ENCODE results near the gene AK1. TPM values are rescaled to one million over a fixed set of nuclear protein-coding genes. Genes with fewer than 3 reads are reported as not detected.

AK1 gene
- total RNA-seq, 5 donors from 2014 or later (not counting 1 experiment from before 2014, with no cell fraction given) = 40.5 to 54.9 (median 50.4) TPM

GRCh38 chr9:127867356-127868277, 9.9 kb downstream of the AK1 start:
- Mint-ChIP-seq H3K4me1 (peaks cover 24 to 27% (median 26%) of the 10 kb centered on the region in 3 donors), H3K36me3 (no peaks in the 10 kb centered on the region), H3K27me3 (no peaks in the 10 kb centered on the region), H3K27ac (no peak overlapping the region), H3K4me3 (no peak overlapping the region), H3K9me3 (no peaks in the 10 kb centered on the region)
- peaks cover 3 to 35% of the 10 kb centered on the region in 2 experiments for H3K4me1 ChIP-seq (ENCODE audit: control insufficient read depth in 1 of 2, extremely low read depth in 1 of 2, insufficient read depth in 2 of 2, low read length in 2 of 2)
- ChIA-PET CTCF (interaction anchor here in 1 of 2 donors (0.6 kb wide), 1 partner anchor 515 kb away, joined by 5 read pairs; no protein-coding TSS in a partner anchor), POLR2A (interaction anchor here in 1 of 2 donors (0.7 kb wide), 2 partner anchors 13 to 98 kb away, joined by 7 to 11 read pairs; partner anchors contain the start of gene ENG)
- no peaks in the 10 kb centered on the region for H3K9me3 ChIP-seq
- 92% methylated on average over 27 of the region's 30 CpGs for WGBS (ENCODE audit: insufficient coverage)
- no peak for ATAC-seq (replicated peaks in 1 of 4)
- H3K27me3 ChIP-seq (replicated peaks in 1 of 2; ENCODE audit: control insufficient read depth in 2 of 2, extremely low read depth in 1 of 2, insufficient read depth in 2 of 2, low read length in 1 of 2) = no peaks in the 10 kb centered on the region
- DNase-seq = no peak
- H3K4me3 ChIP-seq (ENCODE audit: control insufficient read depth in 1 of 2, extremely low read depth in 1 of 2, low read length in 1 of 2) = no peak overlapping the region
- no peaks in the 10 kb centered on the region for H3K36me3 ChIP-seq (ENCODE audit: control insufficient read depth in 2 of 2, extremely low read depth in 1 of 2, insufficient read depth in 1 of 2, low read length in 1 of 2)
- no peak overlapping the region for H3K27ac ChIP-seq (ENCODE audit: low read length)

DNA sequence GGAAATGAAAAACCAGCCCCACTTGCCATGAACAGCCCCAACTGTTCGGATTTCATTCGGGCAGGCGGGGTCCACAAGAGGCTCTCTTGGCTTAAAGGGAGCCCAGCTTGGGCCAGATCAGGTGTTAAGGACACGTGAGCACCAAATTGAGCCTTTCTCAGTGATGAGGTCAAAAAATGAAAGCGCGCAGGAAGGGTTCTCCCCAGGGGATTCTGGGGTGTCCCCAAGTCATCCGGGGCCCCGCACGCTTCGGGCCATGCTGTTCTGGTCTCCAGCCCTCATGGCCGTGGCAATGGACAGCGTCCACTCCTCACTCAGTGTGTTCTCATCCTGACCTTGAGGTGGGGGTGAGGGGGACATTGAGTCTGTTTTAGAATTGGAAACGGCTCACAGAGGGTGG, 10.9 kb downstream of the AK1 start:
- peak overlapping the region; percentile 24 to 36 for H3K27ac Mint-ChIP-seq
- peaks cover 13 to 46% of the 10 kb centered on the region in 2 experiments for H3K4me1 ChIP-seq (ENCODE audit: control insufficient read depth in 1 of 2, extremely low read depth in 1 of 2, insufficient read depth in 2 of 2, low read length in 2 of 2)
- WGBS (ENCODE audit: insufficient coverage) = 94% methylated on average over 3 of the region's 13 CpGs
- H3K4me3 ChIP-seq (ENCODE audit: control insufficient read depth in 1 of 2, extremely low read depth in 1 of 2, low read length in 1 of 2) = no peak overlapping the region
- no peaks in the 10 kb centered on the region for H3K9me3 Mint-ChIP-seq
- DNase-seq (no peak), ATAC-seq (replicated peaks in 1 of 4) (no peak)
- ChIA-PET POLR2A (interaction anchor here in 1 of 2 donors (0.7 kb wide), 1 partner anchor 12 kb away, joined by 7 read pairs; the partner anchor contains the start of gene ENG), CTCF (no interaction called here)
- H3K27me3 Mint-ChIP-seq = no peaks in the 10 kb centered on the region
- H3K9me3 ChIP-seq = no peaks in the 10 kb centered on the region
- no peaks in the 10 kb centered on the region for H3K27me3 ChIP-seq (replicated peaks in 1 of 2; ENCODE audit: control insufficient read depth in 2 of 2, extremely low read depth in 1 of 2, insufficient read depth in 2 of 2, low read length in 1 of 2)
- H3K4me1 Mint-ChIP-seq = peaks cover 34 to 38% (median 37%) of the 10 kb centered on the region in 3 donors
- no peak overlapping the region for H3K27ac ChIP-seq (ENCODE audit: low read length)
- no peaks in the 10 kb centered on the region for H3K36me3 Mint-ChIP-seq
- no peak overlapping the region for H3K4me3 Mint-ChIP-seq
- H3K36me3 ChIP-seq (ENCODE audit: control insufficient read depth in 2 of 2, extremely low read depth in 1 of 2, insufficient read depth in 1 of 2, low read length in 1 of 2) = no peaks in the 10 kb centered on the region

DNA sequence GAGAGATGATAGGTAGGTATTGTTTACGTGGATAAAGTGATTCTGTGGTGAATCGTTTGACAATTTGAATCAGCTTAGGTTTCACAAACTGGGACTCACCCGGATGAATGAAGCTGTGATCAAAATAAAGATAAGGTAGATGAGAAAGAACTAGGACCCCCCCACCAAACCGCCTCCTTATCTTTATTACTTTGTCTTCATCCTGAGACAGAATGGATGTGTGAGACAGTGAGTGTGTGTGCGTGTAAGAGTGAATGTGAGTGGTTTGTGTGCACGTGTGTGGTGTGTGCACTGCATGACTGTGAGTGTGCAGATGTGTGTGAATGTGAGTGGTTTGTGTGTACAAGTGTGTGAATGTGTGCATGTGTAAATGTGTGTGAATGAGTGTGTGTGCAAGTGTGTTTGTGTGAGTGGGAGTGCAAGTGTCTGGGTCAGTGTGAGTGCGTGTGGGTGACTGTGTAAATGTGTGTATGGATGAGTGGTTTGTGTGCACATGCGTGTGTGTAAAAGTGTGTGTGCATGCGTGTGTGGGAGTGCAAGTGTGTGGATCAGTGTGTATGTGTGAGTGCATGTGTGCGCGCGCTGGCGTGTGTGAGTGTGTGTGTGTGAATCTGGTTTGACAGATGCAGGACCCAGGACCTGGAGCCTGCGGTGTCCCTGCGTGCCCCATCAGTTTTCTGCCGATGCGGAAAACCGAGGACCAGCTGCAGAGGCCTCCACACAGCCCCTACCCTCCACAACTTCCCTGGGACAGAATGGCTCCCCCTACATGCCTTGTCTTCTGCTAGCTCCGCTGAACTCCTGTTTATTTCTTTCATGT, 11.6 kb downstream of the AK1 start:
- no peaks in the 10 kb centered on the region for H3K36me3 Mint-ChIP-seq
- ATAC-seq (replicated peaks in 1 of 4) (peak; percentile 14 to 70 (median 38)), DNase-seq (peak in 13 of 35 experiments; percentile 18 to 52 (median 28))
- H3K9me3 ChIP-seq = no peaks in the 10 kb centered on the region
- 74% methylated on average over 12 of the region's 19 CpGs for WGBS (ENCODE audit: insufficient coverage)
- peak overlapping the region; percentile 44 to 60 for H3K27ac Mint-ChIP-seq
- POLR2A ChIA-PET = interaction anchor here in 1 of 2 donors (0.5 kb wide), 1 partner anchor 324 kb away, joined by 5 read pairs; no protein-coding TSS in a partner anchor
- no peak overlapping the region for H3K4me3 ChIP-seq (ENCODE audit: control insufficient read depth in 1 of 2, extremely low read depth in 1 of 2, low read length in 1 of 2)
- peaks cover 41 to 45% (median 44%) of the 10 kb centered on the region in 3 donors for H3K4me1 Mint-ChIP-seq
- peak overlapping the region; percentile 47 for H3K27ac ChIP-seq (ENCODE audit: low read length)
- H3K4me1 ChIP-seq (ENCODE audit: control insufficient read depth in 1 of 2, extremely low read depth in 1 of 2, insufficient read depth in 2 of 2, low read length in 2 of 2) = peaks cover 16 to 53% of the 10 kb centered on the region in 2 experiments
- H3K4me3 Mint-ChIP-seq = no peak overlapping the region
- CTCF ChIA-PET = interaction anchor here (0.6 to 1.6 kb wide), 2 partner anchors 80 to 95 kb away, joined by 4 read pairs; partner anchors contain the start of gene CDK9 (in 1 of the 2)
- H3K27me3 ChIP-seq (replicated peaks in 1 of 2; ENCODE audit: control insufficient read depth in 2 of 2, extremely low read depth in 1 of 2, insufficient read depth in 2 of 2, low read length in 1 of 2) = no peaks in the 10 kb centered on the region
- no peaks in the 10 kb centered on the region for H3K27me3 Mint-ChIP-seq
- no peaks in the 10 kb centered on the region for H3K9me3 Mint-ChIP-seq
- no peaks in the 10 kb centered on the region for H3K36me3 ChIP-seq (ENCODE audit: control insufficient read depth in 2 of 2, extremely low read depth in 1 of 2, insufficient read depth in 1 of 2, low read length in 1 of 2)

GRCh38 chr9:127863191-127863621, 14.3 kb downstream of the AK1 start:
- Mint-ChIP-seq H3K36me3 (no peaks in the 10 kb centered on the region), H3K4me3 (peak overlapping the region in 2 of 3 donors; percentile 4 to 67), H3K9me3 (no peaks in the 10 kb centered on the region), H3K27me3 (no peaks in the 10 kb centered on the region), H3K27ac (peak overlapping the region; percentile 97 to 98), H3K4me1 (peaks cover 49 to 54% (median 52%) of the 10 kb centered on the region in 3 donors)
- ATAC-seq (replicated peaks in 1 of 4) (no peak), DNase-seq (no peak)
- H3K36me3 ChIP-seq (ENCODE audit: control insufficient read depth in 2 of 2, extremely low read depth in 1 of 2, insufficient read depth in 1 of 2, low read length in 1 of 2) = no peaks in the 10 kb centered on the region
- H3K27ac ChIP-seq (ENCODE audit: low read length) = peak overlapping the region; percentile 86
- CTCF ChIA-PET = interaction anchor here (0.6 to 1.0 kb wide), 3 partner anchors 57 to 151 kb away, joined by 3 to 6 read pairs (median 4); no protein-coding TSS in a partner anchor
- H3K4me3 ChIP-seq (ENCODE audit: control insufficient read depth in 1 of 2, extremely low read depth in 1 of 2, low read length in 1 of 2) = no peak overlapping the region
- H3K4me1 ChIP-seq (ENCODE audit: control insufficient read depth in 1 of 2, extremely low read depth in 1 of 2, insufficient read depth in 2 of 2, low read length in 2 of 2) = peaks cover 16 to 55% of the 10 kb centered on the region in 2 experiments
- POLR2A ChIA-PET = no interaction called here
- 98% methylated on average over 8 of the region's 13 CpGs for WGBS (ENCODE audit: insufficient coverage)
- no peaks in the 10 kb centered on the region for H3K27me3 ChIP-seq (replicated peaks in 1 of 2; ENCODE audit: control insufficient read depth in 2 of 2, extremely low read depth in 1 of 2, insufficient read depth in 2 of 2, low read length in 1 of 2)
- no peaks in the 10 kb centered on the region for H3K9me3 ChIP-seq

- Mint-ChIP-seq H3K27ac (peak overlapping the region; percentile 97 to 98), H3K4me3 (peak overlapping the region in 2 of 3 donors; percentile 37 to 67), H3K27me3 (no peaks in the 10 kb centered on the region), H3K9me3 (no peaks in the 10 kb centered on the region), H3K36me3 (no peaks in the 10 kb centered on the region), H3K4me1 (peaks cover 49 to 57% (median 52%) of the 10 kb centered on the region in 3 donors)
- ATAC-seq (replicated peaks in 1 of 4) (peak; percentile 56 to 84 (median 78)), DNase-seq (peak; percentile 29 to 79 (median 55))
- CTCF ChIA-PET = interaction anchor here (0.6 to 1.0 kb wide), 2 partner anchors 8 to 58 kb away, joined by 3 read pairs; no protein-coding TSS in a partner anchor
- Histone ChIP-seq H3K27me3 (replicated peaks in 1 of 2; ENCODE audit: control insufficient read depth in 2 of 2, extremely low read depth in 1 of 2, insufficient read depth in 2 of 2, low read length in 1 of 2) (no peaks in the 10 kb centered on the region), H3K9me3 (no peaks in the 10 kb centered on the region), H3K4me1 (ENCODE audit: control insufficient read depth in 1 of 2, extremely low read depth in 1 of 2, insufficient read depth in 2 of 2, low read length in 2 of 2) (peaks cover 16 to 62% of the 10 kb centered on the region in 2 experiments), H3K27ac (ENCODE audit: low read length) (peak overlapping the region; percentile 86), H3K4me3 (ENCODE audit: control insufficient read depth in 1 of 2, extremely low read depth in 1 of 2, low read length in 1 of 2) (no peak overlapping the region), H3K36me3 (ENCODE audit: control insufficient read depth in 2 of 2, extremely low read depth in 1 of 2, insufficient read depth in 1 of 2, low read length in 1 of 2) (no peaks in the 10 kb centered on the region)
- POLR2A ChIA-PET = interaction anchor here in 1 of 2 donors (0.6 kb wide), 1 partner anchor 11 kb away, joined by 3 read pairs; no protein-coding TSS in a partner anchor
- WGBS (ENCODE audit: insufficient coverage) = 44% methylated on average over 17 of the region's 29 CpGs
Observed at GRCh38 chr9:127862075-127863011, 15.1 kb downstream of the AK1 start.
